ENCODE data around the gene PPP1R12A.

DNA sequence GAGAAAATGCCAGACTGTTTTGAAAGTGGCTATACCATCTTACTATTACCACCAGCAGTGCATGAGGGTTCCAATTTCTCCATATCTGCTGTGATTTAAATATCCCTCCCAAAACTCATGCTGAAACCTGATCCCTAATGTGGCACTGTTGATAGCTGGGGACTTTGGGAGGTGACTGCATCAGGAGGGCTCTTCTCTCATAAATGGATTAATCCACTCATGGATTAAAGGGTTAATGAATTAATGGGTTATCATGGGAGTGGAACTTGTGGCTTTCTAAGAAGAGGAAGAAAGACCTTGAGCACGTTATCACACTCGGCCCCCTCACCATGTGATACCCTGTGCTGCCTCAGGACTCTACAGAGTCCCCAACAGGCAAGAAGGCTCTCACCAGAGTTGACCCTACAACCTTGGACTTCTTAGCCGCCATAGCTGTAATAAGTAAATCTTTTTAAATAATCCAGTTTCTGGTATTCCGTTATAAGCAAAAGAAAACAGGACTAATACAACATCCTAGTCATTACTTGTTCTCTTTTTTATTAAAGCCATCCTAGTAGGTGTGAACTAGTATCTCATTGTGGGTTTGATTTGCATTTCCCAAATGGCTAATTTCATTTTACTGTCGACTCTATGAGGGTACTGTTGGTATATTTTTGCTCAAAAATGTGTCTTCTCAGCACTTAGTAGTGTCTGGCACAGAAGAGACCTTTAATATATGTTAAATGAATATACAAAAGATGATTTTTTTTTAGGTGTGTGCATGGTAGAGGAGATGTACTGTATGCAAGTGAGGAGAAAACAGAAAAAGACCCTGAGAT, 14.3 kb downstream of the PPP1R12A start:
- TF ChIP-seq SMC3 (IDR thresholded peaks at IDR 0.05) (no peak), KDM1A (IDR thresholded peaks at IDR 0.05; ENCODE audit: low read depth) (no peak), POLR2A (IDR thresholded peaks at IDR 0.05; ENCODE audit: low read length) (no peak)
- TF ChIP-seq, protein P1, sequence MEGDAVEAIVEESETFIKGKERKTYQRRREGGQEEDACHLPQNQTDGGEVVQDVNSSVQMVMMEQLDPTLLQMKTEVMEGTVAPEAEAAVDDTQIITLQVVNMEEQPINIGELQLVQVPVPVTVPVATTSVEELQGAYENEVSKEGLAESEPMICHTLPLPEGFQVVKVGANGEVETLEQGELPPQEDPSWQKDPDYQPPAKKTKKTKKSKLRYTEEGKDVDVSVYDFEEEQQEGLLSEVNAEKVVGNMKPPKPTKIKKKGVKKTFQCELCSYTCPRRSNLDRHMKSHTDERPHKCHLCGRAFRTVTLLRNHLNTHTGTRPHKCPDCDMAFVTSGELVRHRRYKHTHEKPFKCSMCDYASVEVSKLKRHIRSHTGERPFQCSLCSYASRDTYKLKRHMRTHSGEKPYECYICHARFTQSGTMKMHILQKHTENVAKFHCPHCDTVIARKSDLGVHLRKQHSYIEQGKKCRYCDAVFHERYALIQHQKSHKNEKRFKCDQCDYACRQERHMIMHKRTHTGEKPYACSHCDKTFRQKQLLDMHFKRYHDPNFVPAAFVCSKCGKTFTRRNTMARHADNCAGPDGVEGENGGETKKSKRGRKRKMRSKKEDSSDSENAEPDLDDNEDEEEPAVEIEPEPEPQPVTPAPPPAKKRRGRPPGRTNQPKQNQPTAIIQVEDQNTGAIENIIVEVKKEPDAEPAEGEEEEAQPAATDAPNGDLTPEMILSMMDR (IDR thresholded peaks at IDR 0.05), result no peak
- TF ChIP-seq, protein P2, sequence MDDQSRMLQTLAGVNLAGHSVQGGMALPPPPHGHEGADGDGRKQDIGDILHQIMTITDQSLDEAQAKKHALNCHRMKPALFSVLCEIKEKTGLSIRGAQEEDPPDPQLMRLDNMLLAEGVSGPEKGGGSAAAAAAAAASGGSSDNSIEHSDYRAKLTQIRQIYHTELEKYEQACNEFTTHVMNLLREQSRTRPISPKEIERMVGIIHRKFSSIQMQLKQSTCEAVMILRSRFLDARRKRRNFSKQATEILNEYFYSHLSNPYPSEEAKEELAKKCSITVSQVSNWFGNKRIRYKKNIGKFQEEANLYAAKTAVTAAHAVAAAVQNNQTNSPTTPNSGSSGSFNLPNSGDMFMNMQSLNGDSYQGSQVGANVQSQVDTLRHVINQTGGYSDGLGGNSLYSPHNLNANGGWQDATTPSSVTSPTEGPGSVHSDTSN (IDR thresholded peaks at IDR 0.05), result no peak
